AG09319 (cell line): ENCODE measurements around the gene ZNF775.

Source experiments
- DNase-seq: peaks from one replicate; pipeline ENCODE4 v3.0.0-alpha.2; 2010; ENCODE audit warnings: low read depth; ENCODE audit errors: extremely low read depth
- CTCF ChIP-seq: IDR thresholded peaks from 2 replicates; pipeline ENCODE4 v1.5.1; 2011; ENCODE audit warnings: low read depth, mild to moderate bottlenecking, inconsistent platforms, low read length, moderate library complexity

Gene ZNF775

GRCh38 chr7:150431839-150432658 is 52.9 kb downstream of the ZNF775 start:
- TF ChIP-seq CTCF, result no peak
- DNase-seq, result no peak

GRCh38 chr7:150432915-150433892 is 54.1 kb downstream of the ZNF775 start:
- no peak for TF ChIP-seq CTCF
- DNase-seq, result no peak

GRCh38 chr7:150434240-150434639 is 55.1 kb downstream of the ZNF775 start:
- TF ChIP-seq CTCF, result no peak
- DNase-seq, result no peak

GRCh38 chr7:150435047-150435389 is 55.9 kb downstream of the ZNF775 start:
- TF ChIP-seq CTCF, result no peak
- DNase-seq, result no peak

GRCh38 chr7:150435390-150436073 is 56.4 kb downstream of the ZNF775 start:
- no peak for TF ChIP-seq CTCF
- DNase-seq, result no peak

GRCh38 chr7:150439967-150440366 is 60.8 kb downstream of the ZNF775 start:
- TF ChIP-seq CTCF, result no peak
- DNase-seq, result no peak
